Inferior parietal cortex (tissue), 1 donor: Measurements from ENCODE around the gene GGTLC3.
"Not testable (repeated sequence)": the region's sequence is repeated elsewhere in the genome, so short reads cannot be mapped to it uniquely, and the experiment has no call there.

ENCODE experiments used
- DNase-seq: peaks from one replicate; pipeline ENCODE4 v3.0.0-alpha.2; 2016; ENCODE audit errors: extremely low spot score

GGTLC3 gene

GRCh38 chr22:18518061-18518460, at the start of gene GGTLC3:
GGTLC3 (minus strand) TSS chr22:18518161; CDS start chr22:18517897, 264 bp downstream.
- DNase-seq = not testable (repeated sequence)

GRCh38 chr22:18560099-18560974, 42.4 kb upstream of the GGTLC3 start:
- DNase-seq = not testable (repeated sequence)

- DNase-seq = not testable (repeated sequence)
Observed at GRCh38 chr22:18558939-18559338, 41.0 kb upstream of the GGTLC3 start.

- not testable (repeated sequence) for DNase-seq
Observed at GRCh38 chr22:18558516-18558915, 40.6 kb upstream of the GGTLC3 start.

- not testable (repeated sequence) for DNase-seq
Observed at GRCh38 chr22:18554280-18555256, 36.6 kb upstream of the GGTLC3 start.

GRCh38 chr22:18552839-18553597, 35.1 kb upstream of the GGTLC3 start:
- not testable (repeated sequence) for DNase-seq

GRCh38 chr22:18551046-18551445, 33.1 kb upstream of the GGTLC3 start:
- not testable (repeated sequence) for DNase-seq

GRCh38 chr22:18549458-18550179, 31.7 kb upstream of the GGTLC3 start:
- DNase-seq = not testable (repeated sequence)

GRCh38 chr22:18544615-18545014, 26.7 kb upstream of the GGTLC3 start:
- DNase-seq = not testable (repeated sequence)

GRCh38 chr22:18543400-18543799, 25.4 kb upstream of the GGTLC3 start:
- DNase-seq = not testable (repeated sequence)

- DNase-seq = not testable (repeated sequence)
Observed at GRCh38 chr22:18539994-18540393, 22.0 kb upstream of the GGTLC3 start.

GRCh38 chr22:18534315-18534714, 16.4 kb upstream of the GGTLC3 start:
- not testable (repeated sequence) for DNase-seq

- not testable (repeated sequence) for DNase-seq
Observed at GRCh38 chr22:18533633-18534032, 15.7 kb upstream of the GGTLC3 start.

- DNase-seq = not testable (repeated sequence)
Observed at GRCh38 chr22:18529416-18530145, 11.6 kb upstream of the GGTLC3 start.

- DNase-seq = not testable (repeated sequence)
Observed at GRCh38 chr22:18528597-18529415, 10.8 kb upstream of the GGTLC3 start.

GRCh38 chr22:18527752-18528596, 10.0 kb upstream of the GGTLC3 start, which contains the start of gene TMEM191B:
TMEM191B (plus strand) TSS chr22:18527802; CDS start chr22:18527981, 179 bp downstream.
- DNase-seq = not testable (repeated sequence)

- DNase-seq = not testable (repeated sequence)
Observed at GRCh38 chr22:18523328-18523727, 5.4 kb upstream of the GGTLC3 start.

- DNase-seq = not testable (repeated sequence)
Observed at GRCh38 chr22:18522762-18523161, 4.8 kb upstream of the GGTLC3 start.
